ENCODE measurements around the gene DIP2A.

DNA sequence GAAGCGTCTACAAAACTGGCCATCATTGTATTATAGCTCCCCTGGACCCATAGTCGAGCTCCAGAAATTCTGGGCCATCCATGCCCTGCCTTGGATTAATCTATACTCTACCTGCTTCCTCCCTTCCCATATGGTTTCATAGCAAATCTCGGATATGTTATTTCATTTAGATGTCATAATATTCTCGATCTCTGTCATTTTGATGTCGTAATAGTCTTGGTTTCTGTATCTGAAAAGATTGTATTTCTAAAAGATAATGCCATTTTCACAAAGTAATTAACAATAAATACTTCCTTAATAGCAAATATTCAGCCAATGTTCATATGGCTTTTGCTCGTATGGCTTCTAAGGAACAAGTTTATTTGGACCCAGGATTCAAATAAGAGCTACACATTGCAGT, 35.1 kb downstream of the DIP2A start:
- TF ChIP-seq, protein P1, sequence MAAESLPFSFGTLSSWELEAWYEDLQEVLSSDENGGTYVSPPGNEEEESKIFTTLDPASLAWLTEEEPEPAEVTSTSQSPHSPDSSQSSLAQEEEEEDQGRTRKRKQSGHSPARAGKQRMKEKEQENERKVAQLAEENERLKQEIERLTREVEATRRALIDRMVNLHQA (CRISPR knock-in tag; IDR thresholded peaks at IDR 0.05), result no peak
- TF ChIP-seq ZNF549 (CRISPR knock-in tag; IDR thresholded peaks at IDR 0.05) (no peak), POLR2A (IDR thresholded peaks at IDR 0.05; ENCODE audit: insufficient read depth in 1 of 2, low read depth in 2 of 2, low read length in 2 of 2) (no peak), ZZZ3 (CRISPR knock-in tag; IDR thresholded peaks at IDR 0.05; ENCODE audit: borderline replicate concordance) (no peak)
- TF ChIP-seq, protein P2, sequence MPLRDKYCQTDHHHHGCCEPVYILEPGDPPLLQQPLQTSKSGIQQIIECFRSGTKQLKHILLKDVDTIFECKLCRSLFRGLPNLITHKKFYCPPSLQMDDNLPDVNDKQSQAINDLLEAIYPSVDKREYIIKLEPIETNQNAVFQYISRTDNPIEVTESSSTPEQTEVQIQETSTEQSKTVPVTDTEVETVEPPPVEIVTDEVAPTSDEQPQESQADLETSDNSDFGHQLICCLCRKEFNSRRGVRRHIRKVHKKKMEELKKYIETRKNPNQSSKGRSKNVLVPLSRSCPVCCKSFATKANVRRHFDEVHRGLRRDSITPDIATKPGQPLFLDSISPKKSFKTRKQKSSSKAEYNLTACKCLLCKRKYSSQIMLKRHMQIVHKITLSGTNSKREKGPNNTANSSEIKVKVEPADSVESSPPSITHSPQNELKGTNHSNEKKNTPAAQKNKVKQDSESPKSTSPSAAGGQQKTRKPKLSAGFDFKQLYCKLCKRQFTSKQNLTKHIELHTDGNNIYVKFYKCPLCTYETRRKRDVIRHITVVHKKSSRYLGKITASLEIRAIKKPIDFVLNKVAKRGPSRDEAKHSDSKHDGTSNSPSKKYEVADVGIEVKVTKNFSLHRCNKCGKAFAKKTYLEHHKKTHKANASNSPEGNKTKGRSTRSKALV (CRISPR knock-in tag; IDR thresholded peaks at IDR 0.05), result no peak
- TF ChIP-seq, protein P3, sequence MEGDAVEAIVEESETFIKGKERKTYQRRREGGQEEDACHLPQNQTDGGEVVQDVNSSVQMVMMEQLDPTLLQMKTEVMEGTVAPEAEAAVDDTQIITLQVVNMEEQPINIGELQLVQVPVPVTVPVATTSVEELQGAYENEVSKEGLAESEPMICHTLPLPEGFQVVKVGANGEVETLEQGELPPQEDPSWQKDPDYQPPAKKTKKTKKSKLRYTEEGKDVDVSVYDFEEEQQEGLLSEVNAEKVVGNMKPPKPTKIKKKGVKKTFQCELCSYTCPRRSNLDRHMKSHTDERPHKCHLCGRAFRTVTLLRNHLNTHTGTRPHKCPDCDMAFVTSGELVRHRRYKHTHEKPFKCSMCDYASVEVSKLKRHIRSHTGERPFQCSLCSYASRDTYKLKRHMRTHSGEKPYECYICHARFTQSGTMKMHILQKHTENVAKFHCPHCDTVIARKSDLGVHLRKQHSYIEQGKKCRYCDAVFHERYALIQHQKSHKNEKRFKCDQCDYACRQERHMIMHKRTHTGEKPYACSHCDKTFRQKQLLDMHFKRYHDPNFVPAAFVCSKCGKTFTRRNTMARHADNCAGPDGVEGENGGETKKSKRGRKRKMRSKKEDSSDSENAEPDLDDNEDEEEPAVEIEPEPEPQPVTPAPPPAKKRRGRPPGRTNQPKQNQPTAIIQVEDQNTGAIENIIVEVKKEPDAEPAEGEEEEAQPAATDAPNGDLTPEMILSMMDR (CRISPR knock-in tag; IDR thresholded peaks at IDR 0.05), result no peak
- TF ChIP-seq, protein P4, sequence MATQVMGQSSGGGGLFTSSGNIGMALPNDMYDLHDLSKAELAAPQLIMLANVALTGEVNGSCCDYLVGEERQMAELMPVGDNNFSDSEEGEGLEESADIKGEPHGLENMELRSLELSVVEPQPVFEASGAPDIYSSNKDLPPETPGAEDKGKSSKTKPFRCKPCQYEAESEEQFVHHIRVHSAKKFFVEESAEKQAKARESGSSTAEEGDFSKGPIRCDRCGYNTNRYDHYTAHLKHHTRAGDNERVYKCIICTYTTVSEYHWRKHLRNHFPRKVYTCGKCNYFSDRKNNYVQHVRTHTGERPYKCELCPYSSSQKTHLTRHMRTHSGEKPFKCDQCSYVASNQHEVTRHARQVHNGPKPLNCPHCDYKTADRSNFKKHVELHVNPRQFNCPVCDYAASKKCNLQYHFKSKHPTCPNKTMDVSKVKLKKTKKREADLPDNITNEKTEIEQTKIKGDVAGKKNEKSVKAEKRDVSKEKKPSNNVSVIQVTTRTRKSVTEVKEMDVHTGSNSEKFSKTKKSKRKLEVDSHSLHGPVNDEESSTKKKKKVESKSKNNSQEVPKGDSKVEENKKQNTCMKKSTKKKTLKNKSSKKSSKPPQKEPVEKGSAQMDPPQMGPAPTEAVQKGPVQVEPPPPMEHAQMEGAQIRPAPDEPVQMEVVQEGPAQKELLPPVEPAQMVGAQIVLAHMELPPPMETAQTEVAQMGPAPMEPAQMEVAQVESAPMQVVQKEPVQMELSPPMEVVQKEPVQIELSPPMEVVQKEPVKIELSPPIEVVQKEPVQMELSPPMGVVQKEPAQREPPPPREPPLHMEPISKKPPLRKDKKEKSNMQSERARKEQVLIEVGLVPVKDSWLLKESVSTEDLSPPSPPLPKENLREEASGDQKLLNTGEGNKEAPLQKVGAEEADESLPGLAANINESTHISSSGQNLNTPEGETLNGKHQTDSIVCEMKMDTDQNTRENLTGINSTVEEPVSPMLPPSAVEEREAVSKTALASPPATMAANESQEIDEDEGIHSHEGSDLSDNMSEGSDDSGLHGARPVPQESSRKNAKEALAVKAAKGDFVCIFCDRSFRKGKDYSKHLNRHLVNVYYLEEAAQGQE (IDR thresholded peaks at IDR 0.05; ENCODE audit: borderline replicate concordance in 1 of 2, low read depth in 1 of 2, low read length in 2 of 2), result no peak

All from HepG2 (cell line).